ENCODE measurements around the gene USP49. TPM values are rescaled to one million over a fixed set of nuclear protein-coding genes. Genes with fewer than 3 reads are reported as not detected.
A peak's percentile ranks its signal among the peaks of the same experiment; 100 is the strongest.

Gene USP49
- total and polyA plus RNA-seq, 2 of the 13 experiments (the other 11 are each of a cell fraction or from before 2014, with no cell fraction given): 2.9 to 4.3 TPM

- no peak for TF ChIP-seq RFXANK (CRISPR knock-in tag; IDR thresholded peaks at IDR 0.05)
- TF ChIP-seq ZBTB25 (CRISPR knock-in tag; IDR thresholded peaks at IDR 0.05): no peak
- TF ChIP-seq ZNF724P (CRISPR knock-in tag; IDR thresholded peaks at IDR 0.05; ENCODE audit: borderline replicate concordance): 0 out of 2 replicates have a peak, but pooled peaks have one; percentile 65
- TF ChIP-seq ZNF660 (CRISPR knock-in tag; IDR thresholded peaks at IDR 0.05; ENCODE audit: borderline replicate concordance, low read depth): no peak
- TF ChIP-seq KLF13 (CRISPR knock-in tag; IDR thresholded peaks at IDR 0.05): no peak; the same call in 1 of the 2 replicates
- TF ChIP-seq ZNF737 (CRISPR knock-in tag; IDR thresholded peaks at IDR 0.05; ENCODE audit: borderline replicate concordance): no peak; the same call in 1 of the 2 replicates
- no peak for TF ChIP-seq MAFK (conservative IDR thresholded peaks at IDR 0.05 in 1 of 2, IDR thresholded peaks at IDR 0.05 in 1 of 2; ENCODE audit: low read length in 2 of 2)
- no peak for TF ChIP-seq RARG (CRISPR knock-in tag; IDR thresholded peaks at IDR 0.05; ENCODE audit: low read depth)
- TF ChIP-seq WIZ (CRISPR knock-in tag; IDR thresholded peaks at IDR 0.05): 0 out of 2 replicates have a peak, but pooled peaks have one; percentile 57
- no peak for TF ChIP-seq ZNF83 (CRISPR knock-in tag; IDR thresholded peaks at IDR 0.05; ENCODE audit: borderline replicate concordance)
- peak; percentile 79; the same call in 1 of the 2 replicates for TF ChIP-seq ATF2 (CRISPR knock-in tag; IDR thresholded peaks at IDR 0.05)
- TF ChIP-seq REPIN1 (CRISPR knock-in tag; IDR thresholded peaks at IDR 0.05; ENCODE audit: borderline replicate concordance, low read depth): peak; percentile 90
- TF ChIP-seq E2F5 (CRISPR knock-in tag; conservative IDR thresholded peaks at IDR 0.05): no peak
- 0 out of 2 replicates have a peak, but pooled peaks have one; percentile 42 for TF ChIP-seq HOMEZ (CRISPR knock-in tag; IDR thresholded peaks at IDR 0.05; ENCODE audit: low read depth)
- TF ChIP-seq ZNF75D (CRISPR knock-in tag; IDR thresholded peaks at IDR 0.05; ENCODE audit: borderline replicate concordance): no peak
- no peak for TF ChIP-seq FOXC1 (CRISPR knock-in tag; IDR thresholded peaks at IDR 0.05; ENCODE audit: borderline replicate concordance)
- no peak; the same call in 1 of the 2 replicates for TF ChIP-seq HBP1 (CRISPR knock-in tag; IDR thresholded peaks at IDR 0.05; ENCODE audit: low read depth)
- TF ChIP-seq EP300 (IDR thresholded peaks at IDR 0.05; ENCODE audit: low read depth in 2 of 2, low read length in 2 of 2): peak; percentile 94; a peak in 3 of 4 replicates
- TF ChIP-seq EP300 (CRISPR knock-in tag; IDR thresholded peaks at IDR 0.05; ENCODE audit: borderline replicate concordance): peak; percentile 95
- no peak for TF ChIP-seq MBD4 (IDR thresholded peaks at IDR 0.05; ENCODE audit: borderline replicate concordance, low read length)
- no peak for TF ChIP-seq ZBTB42 (CRISPR knock-in tag; IDR thresholded peaks at IDR 0.05)
- TF ChIP-seq GATAD2A (CRISPR knock-in tag; IDR thresholded peaks at IDR 0.05): peak; percentile 99
- TF ChIP-seq HHEX (CRISPR knock-in tag; IDR thresholded peaks at IDR 0.05): peak; percentile 39; the same call in 1 of the 2 replicates
Observed at GRCh38 chr6:41747256-41748101, 147.7 kb downstream of the USP49 start, which contains the start of gene PGC (continued).
